Activated CD4-positive, alpha-beta T cell treated with anti-CD3 and anti-CD28 coated beads, Interleukin-2, amount 10 ng/mL, durations not matched to agents 24 days and 14 days (primary cell): Measurements from ENCODE around the gene SOWAHC. TPM values are rescaled to one million over a fixed set of nuclear protein-coding genes. Genes with fewer than 3 reads are reported as not detected.

ENCODE experiments used
- DNase-seq: peaks from one replicate; pipeline ENCODE4 v3.0.0; 2022
- H3K27ac Mint-ChIP-seq: one replicate; pipeline ENCODE4 v1.8.0; 2022; ENCODE audit warnings: mild to moderate bottlenecking, mixed read lengths
- H3K27me3 Mint-ChIP-seq: one replicate; pipeline ENCODE4 v1.8.0; 2022; ENCODE audit warnings: mixed read lengths
- H3K36me3 Mint-ChIP-seq: one replicate; pipeline ENCODE4 v1.8.0; 2022; ENCODE audit warnings: low read depth, mild to moderate bottlenecking, mixed read lengths
- H3K4me1 Mint-ChIP-seq: one replicate; pipeline ENCODE4 v1.8.0; 2021; ENCODE audit warnings: mixed read lengths
- H3K4me3 Mint-ChIP-seq: one replicate; pipeline ENCODE4 v1.8.0; 2022; ENCODE audit warnings: mild to moderate bottlenecking, moderate library complexity, mixed read lengths
- H3K9me3 Mint-ChIP-seq: one replicate; pipeline ENCODE4 v1.8.0; 2021; ENCODE audit warnings: mixed read lengths
- intact Hi-C: fragments of 100-400 bp; cut with micrococcal nuclease; formaldehyde crosslinking; loops from one replicate; pipeline ENCODE4 v1.15.1; 2023
- total RNA-seq: library from RNA; stranded (reverse); gene quantifications from 2 replicates; pipeline ENCODE4 v1.2.3, GENCODE V29; 2022

SOWAHC gene
- total RNA-seq, 1 donor from 2014 or later, result 0.26 TPM

GRCh38 chr2:109647636-109648035 lies 33.5 kb downstream of the SOWAHC start:
- no peak overlapping the region for H3K4me3 Mint-ChIP-seq
- no peaks in the 10 kb centered on the region for H3K9me3 Mint-ChIP-seq
- DNase-seq, result no peak
- intact Hi-C loops, result no loop called here
- no peaks in the 10 kb centered on the region for H3K36me3 Mint-ChIP-seq
- H3K27ac Mint-ChIP-seq, result no peak overlapping the region
- H3K4me1 Mint-ChIP-seq, result no peaks in the 10 kb centered on the region
- H3K27me3 Mint-ChIP-seq, result no peaks in the 10 kb centered on the region

GRCh38 chr2:109648041-109648527 lies 33.9 kb downstream of the SOWAHC start:
- no peak overlapping the region for H3K4me3 Mint-ChIP-seq
- H3K9me3 Mint-ChIP-seq, result no peaks in the 10 kb centered on the region
- H3K36me3 Mint-ChIP-seq, result no peaks in the 10 kb centered on the region
- H3K27ac Mint-ChIP-seq, result no peak overlapping the region
- no peak for DNase-seq
- intact Hi-C loops, result no loop called here
- no peaks in the 10 kb centered on the region for H3K4me1 Mint-ChIP-seq
- H3K27me3 Mint-ChIP-seq, result no peaks in the 10 kb centered on the region

DNA sequence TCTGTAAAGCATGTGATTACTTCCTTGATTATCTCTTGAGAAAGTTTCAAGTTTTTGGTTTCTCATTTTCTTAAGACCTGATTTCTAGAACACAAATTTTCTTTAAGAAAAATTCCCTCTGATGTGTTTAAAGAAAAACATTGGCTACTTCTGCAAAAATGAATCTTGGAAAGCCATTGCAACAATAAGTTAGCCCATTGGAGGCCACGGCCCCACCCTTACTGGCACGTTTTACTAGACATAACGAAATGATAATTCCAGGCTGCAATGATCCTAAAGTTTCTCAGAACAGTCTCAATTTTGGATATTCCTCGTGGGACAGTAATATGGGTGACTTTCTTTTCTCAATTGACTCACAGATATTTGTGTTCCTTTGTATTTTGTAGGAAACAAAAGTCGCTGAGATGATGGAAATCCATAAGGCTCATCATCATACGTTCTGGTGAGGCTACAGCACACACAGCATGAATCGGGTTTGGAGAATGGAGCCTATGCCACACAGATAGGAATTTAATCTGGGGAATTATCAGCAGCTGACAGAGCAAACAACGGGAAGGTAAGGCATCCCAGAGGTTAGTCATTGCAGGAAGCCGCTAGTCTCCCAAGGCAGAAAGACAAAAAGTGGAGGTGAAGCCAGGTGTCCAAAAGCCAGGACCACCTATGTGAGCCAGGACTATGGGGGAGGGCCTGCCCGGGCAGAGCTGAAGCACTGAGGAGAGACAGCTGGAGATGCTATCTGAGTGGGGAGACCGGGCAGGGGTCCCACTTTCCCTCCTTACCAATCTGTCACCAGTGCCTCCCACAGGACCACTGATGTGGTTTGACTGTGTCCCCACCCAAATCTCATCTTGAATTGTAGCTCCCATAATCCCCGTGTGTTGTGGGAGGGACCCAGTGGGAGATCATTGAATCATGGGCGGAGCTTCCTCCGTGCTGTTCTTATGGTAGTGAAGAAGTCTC lies 35.9 kb downstream of the SOWAHC start:
- no peaks in the 10 kb centered on the region for H3K9me3 Mint-ChIP-seq
- H3K36me3 Mint-ChIP-seq, result no peaks in the 10 kb centered on the region
- intact Hi-C loops, result no loop called here
- H3K4me3 Mint-ChIP-seq, result no peak overlapping the region
- H3K27ac Mint-ChIP-seq, result no peak overlapping the region
- no peak for DNase-seq
- no peaks in the 10 kb centered on the region for H3K27me3 Mint-ChIP-seq
- no peaks in the 10 kb centered on the region for H3K4me1 Mint-ChIP-seq

DNA sequence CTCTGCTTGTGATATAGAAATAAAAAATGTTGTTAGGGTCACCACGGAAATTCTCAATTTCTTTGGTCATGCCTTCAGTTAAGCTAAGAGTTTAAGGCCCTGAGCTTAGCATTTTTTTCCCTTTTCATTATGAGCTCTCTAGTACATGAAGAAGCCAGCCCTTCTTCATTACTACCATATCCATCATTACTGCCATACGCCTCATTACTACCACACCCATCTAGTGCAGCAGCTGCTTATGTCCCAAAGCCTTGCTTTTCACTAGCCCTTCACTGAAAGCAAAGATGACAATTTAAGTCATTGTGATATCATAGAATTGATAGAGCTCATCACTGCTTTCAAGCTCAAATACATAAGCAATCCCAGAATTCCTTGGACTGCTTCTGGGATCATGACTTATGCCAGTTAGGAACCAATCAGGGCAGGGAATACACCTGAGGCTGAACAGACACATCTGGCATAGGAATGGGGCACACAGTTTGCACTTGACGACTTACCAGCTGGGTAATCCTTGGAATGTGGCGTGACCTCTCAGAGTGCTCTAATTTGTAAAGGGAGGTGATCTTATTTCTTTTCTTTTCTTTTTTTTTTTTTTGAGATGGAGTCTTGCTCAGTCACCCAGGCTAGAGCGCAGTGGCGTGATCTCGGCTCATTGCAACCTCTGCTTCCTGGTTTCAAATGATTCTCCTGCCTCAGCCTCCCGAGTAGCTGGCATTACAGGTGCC lies 40.3 kb downstream of the SOWAHC start:
- no peaks in the 10 kb centered on the region for H3K36me3 Mint-ChIP-seq
- no peak overlapping the region for H3K4me3 Mint-ChIP-seq
- intact Hi-C loops, result no loop called here
- no peaks in the 10 kb centered on the region for H3K4me1 Mint-ChIP-seq
- H3K9me3 Mint-ChIP-seq, result no peaks in the 10 kb centered on the region
- peaks cover 2% of the 10 kb centered on the region for H3K27me3 Mint-ChIP-seq
- no peak for DNase-seq
- H3K27ac Mint-ChIP-seq, result no peak overlapping the region

GRCh38 chr2:109655287-109655686 lies 41.1 kb downstream of the SOWAHC start:
- Mint-ChIP-seq H3K9me3 (no peaks in the 10 kb centered on the region), H3K4me3 (no peak overlapping the region), H3K27me3 (peaks cover 2% of the 10 kb centered on the region), H3K27ac (no peak overlapping the region), H3K4me1 (no peaks in the 10 kb centered on the region), H3K36me3 (no peaks in the 10 kb centered on the region)
- DNase-seq, result no peak
- intact Hi-C loops, result no loop called here

DNA sequence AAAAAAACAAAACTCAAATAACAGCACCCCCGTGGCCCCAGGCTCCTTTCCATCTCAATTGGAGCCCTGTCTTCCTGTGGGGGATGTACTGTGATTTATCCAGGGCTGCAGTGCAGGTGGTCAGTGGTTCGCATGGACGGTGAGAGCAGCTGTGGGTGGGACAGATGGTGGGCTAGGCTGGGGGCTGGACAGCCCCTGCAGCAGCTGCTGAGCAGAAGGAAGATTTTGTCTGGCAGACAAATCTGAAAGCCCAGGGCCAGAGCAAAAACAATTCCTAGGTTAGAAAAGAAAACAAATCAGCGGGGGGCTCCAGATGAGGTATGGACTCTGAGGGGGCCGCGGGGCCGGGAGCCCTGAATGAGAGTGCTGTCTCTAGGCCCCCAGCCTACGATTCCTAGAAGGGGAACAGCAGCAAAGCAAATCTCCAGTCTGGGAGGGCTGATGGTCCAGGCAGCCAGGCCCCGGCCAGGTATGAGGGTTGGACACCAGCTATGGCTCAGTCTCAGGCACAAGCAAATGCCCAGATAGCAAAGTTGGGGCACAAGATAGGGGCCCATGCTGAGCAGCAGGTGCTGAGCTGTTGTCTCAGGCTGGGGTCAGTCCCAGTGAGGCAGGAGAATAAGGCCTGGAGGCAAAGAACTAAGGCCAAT lies 45.4 kb downstream of the SOWAHC start:
- intact Hi-C loops, result no loop called here
- H3K9me3 Mint-ChIP-seq, result no peaks in the 10 kb centered on the region
- H3K4me1 Mint-ChIP-seq, result no peaks in the 10 kb centered on the region
- no peaks in the 10 kb centered on the region for H3K36me3 Mint-ChIP-seq
- no peak overlapping the region for H3K27ac Mint-ChIP-seq
- H3K4me3 Mint-ChIP-seq, result no peak overlapping the region
- DNase-seq, result no peak
- H3K27me3 Mint-ChIP-seq, result peaks cover 13% of the 10 kb centered on the region

DNA sequence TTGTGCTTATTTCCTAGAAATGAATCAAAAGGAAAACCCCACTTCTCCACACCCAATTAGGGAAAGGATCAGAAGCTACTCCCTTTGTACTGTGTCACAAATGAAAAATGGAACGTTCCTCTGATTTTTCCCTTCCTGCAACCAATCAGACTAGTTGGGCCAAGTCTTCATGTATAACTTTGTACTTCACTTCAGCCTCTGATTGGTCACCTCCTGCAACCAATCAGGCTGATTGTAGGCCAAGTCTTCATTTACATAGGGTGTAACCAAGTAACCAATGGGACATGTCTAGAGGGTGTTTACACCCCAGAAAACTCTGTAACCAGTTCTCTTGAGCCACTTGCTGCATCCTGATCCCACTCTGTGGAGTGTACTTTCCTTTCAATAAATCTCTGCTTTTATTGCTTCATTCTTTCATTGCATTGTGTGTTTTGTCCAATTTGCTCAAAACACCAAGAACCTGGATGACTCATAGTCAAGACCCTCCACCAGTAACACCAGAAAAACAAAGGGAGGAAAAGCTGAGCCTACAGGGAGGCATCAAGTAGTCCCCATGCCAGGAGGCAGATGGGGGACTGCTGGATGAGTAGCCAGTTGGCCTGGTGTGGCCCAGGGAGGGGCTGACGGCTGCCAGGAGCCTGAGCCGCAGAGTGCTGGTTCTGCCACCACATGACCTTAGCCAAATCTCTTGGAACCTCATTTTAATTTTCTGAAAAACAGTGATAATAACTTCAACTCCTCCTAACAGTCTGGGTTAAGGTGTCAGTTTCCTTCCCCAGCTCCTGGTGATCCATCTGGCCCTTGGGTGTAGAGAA lies 46.1 kb downstream of the SOWAHC start:
- H3K27me3 Mint-ChIP-seq, result peaks cover 13% of the 10 kb centered on the region
- H3K4me1 Mint-ChIP-seq, result no peaks in the 10 kb centered on the region
- no peaks in the 10 kb centered on the region for H3K36me3 Mint-ChIP-seq
- intact Hi-C loops, result no loop called here
- H3K27ac Mint-ChIP-seq, result no peak overlapping the region
- no peaks in the 10 kb centered on the region for H3K9me3 Mint-ChIP-seq
- no peak overlapping the region for H3K4me3 Mint-ChIP-seq
- no peak for DNase-seq

GRCh38 chr2:109662889-109663288 lies 48.7 kb downstream of the SOWAHC start:
- Mint-ChIP-seq H3K27ac (no peak overlapping the region), H3K36me3 (no peaks in the 10 kb centered on the region), H3K9me3 (no peaks in the 10 kb centered on the region), H3K4me3 (no peak overlapping the region), H3K4me1 (no peaks in the 10 kb centered on the region), H3K27me3 (peaks cover 18% of the 10 kb centered on the region)
- no peak for DNase-seq
- intact Hi-C loops, result no loop called here

GRCh38 chr2:109663721-109664120 lies 49.6 kb downstream of the SOWAHC start:
- intact Hi-C loops, result no loop called here
- Mint-ChIP-seq H3K27ac (no peak overlapping the region), H3K9me3 (no peaks in the 10 kb centered on the region), H3K4me3 (no peak overlapping the region), H3K36me3 (no peaks in the 10 kb centered on the region), H3K27me3 (peaks cover 23% of the 10 kb centered on the region), H3K4me1 (no peaks in the 10 kb centered on the region)
- no peak for DNase-seq

DNA sequence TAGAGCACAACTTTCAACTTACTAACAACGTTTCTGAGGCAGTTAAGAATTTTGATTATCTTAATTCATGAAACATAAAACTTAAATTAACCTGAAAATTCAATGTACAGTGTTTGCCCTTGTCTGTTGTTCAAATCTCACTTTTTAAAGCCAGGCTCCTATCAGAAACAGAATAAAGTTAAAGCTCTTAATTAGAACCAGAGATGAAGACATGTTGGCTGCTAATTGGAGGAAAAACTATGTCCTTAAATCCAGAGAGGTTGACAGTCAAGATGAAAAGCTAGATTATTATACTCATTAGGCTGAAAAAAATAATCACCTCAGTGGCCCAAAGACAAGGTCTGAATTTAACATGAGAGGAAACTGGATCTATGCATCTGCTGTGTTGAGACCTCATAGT lies 52.3 kb downstream of the SOWAHC start:
- H3K27me3 Mint-ChIP-seq, result peaks cover 27% of the 10 kb centered on the region
- no peak for DNase-seq
- no peaks in the 10 kb centered on the region for H3K9me3 Mint-ChIP-seq
- no peak overlapping the region for H3K27ac Mint-ChIP-seq
- H3K4me3 Mint-ChIP-seq, result no peak overlapping the region
- intact Hi-C loops, result no loop called here
- H3K36me3 Mint-ChIP-seq, result no peaks in the 10 kb centered on the region
- no peaks in the 10 kb centered on the region for H3K4me1 Mint-ChIP-seq

Other genes with a start within 250 kb of the SOWAHC start
- 0.14 and 0.50 TPM in 2 replicates for gene SEPTIN10, start 398 bp upstream of the SOWAHC start, total RNA-seq
- 27.8 and 29.7 TPM in 2 replicates for gene RGPD5, start 179.9 kb downstream of the SOWAHC start, total RNA-seq